Tibial nerve (tissue), 4 donors: ENCODE data around the gene WDR45B.

Experiments
- CTCF ChIP-seq, 5 experiments: fragments of 200-600 bp in 3 of 5; fragments of 450-650 bp in 2 of 5; sonication (generic) in 3 of 5; IDR thresholded peaks; one replicate each; pipeline ENCODE4 v1.5.1; 2016 to 2019; ENCODE audit warnings: antibody characterized with exemption in 5 of 5, mild to moderate bottlenecking in 3 of 5, moderate library complexity in 2 of 5
- EP300 ChIP-seq, 2 donors: sonication (generic); formaldehyde crosslinking; IDR thresholded peaks; one replicate each; pipeline ENCODE4 v1.6.1; 2017; ENCODE audit warnings: antibody characterized with exemption in 2 of 2, mild to moderate bottlenecking in 1 of 2
- POLR2A ChIP-seq, 2 donors: fragments of 450-650 bp; IDR thresholded peaks; one replicate each; pipeline ENCODE4 v1.6.1; 2017; ENCODE audit warnings: antibody characterized with exemption in 2 of 2, mild to moderate bottlenecking in 2 of 2, moderate library complexity in 2 of 2

- TF ChIP-seq CTCF (IDR thresholded peaks at IDR 0.05) (no peak), EP300 (IDR thresholded peaks at IDR 0.05) (no peak), POLR2A (IDR thresholded peaks at IDR 0.05) (no peak)
Observed at GRCh38 chr17:82619211-82619610, 29.0 kb downstream of the WDR45B start.
